ENCODE data around the gene VPREB3.

The VPREB3 gene

DNA sequence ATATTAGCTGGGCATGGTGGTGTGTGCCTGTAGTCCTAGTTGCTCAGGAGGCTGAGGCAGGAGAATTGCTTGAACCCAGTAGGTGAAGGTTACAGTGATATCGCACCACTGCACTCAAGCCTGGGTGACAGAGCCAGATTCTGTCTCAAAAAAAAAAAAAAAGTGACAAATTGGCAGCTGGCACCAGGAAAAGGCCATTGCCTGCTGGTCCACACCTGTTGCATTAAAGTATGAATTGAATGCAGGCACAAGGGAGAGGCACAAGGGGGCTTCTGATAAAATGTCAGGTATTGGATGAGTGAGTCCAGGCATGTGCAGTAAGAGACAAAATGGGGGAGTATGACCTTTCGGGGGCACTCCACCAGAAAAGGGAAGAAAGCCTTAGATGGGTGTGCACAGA, 31.5 kb downstream of the VPREB3 start:
- no peak for FAIRE-seq

DNA sequence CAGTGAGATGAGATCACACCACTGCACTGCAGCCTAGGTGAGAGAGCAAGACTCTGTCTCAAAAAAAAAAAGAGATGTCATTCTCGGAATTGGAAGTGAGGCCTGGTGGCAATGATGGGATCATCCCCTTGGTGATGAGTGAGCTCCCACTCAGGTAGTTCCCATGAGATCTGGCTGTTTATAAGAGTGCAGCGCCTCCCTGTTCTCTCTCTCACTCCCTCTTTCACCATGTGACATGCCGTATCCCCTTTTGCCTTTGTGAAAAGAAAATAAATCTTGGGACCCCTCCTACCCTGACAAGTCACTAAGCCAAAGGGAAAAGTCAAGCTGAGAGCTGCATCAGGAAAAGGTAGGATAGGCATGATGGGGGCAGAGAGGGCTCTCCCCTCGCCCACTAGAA, 32.1 kb downstream of the VPREB3 start:
- FAIRE-seq = no peak

DNA sequence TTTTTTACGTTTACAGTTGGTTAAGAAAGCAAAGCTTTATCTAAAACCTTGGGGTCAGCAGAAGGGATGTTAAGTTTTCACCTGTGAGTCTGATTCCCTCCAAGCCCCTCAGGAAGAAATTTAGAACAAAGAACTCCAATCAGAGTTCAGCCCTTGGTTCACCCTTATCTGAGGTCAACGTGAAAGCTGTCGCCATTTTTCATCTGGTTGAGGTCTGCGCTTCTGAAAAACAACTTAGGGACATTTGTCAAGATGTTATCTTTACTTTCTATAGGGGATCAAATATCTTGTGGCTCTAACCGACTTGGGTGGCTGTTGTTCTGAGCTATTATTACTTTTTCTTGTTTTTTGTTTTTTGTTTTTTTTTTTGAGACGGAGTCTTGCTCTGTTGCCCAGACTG, 33.4 kb downstream of the VPREB3 start:
- no peak for FAIRE-seq

DNA sequence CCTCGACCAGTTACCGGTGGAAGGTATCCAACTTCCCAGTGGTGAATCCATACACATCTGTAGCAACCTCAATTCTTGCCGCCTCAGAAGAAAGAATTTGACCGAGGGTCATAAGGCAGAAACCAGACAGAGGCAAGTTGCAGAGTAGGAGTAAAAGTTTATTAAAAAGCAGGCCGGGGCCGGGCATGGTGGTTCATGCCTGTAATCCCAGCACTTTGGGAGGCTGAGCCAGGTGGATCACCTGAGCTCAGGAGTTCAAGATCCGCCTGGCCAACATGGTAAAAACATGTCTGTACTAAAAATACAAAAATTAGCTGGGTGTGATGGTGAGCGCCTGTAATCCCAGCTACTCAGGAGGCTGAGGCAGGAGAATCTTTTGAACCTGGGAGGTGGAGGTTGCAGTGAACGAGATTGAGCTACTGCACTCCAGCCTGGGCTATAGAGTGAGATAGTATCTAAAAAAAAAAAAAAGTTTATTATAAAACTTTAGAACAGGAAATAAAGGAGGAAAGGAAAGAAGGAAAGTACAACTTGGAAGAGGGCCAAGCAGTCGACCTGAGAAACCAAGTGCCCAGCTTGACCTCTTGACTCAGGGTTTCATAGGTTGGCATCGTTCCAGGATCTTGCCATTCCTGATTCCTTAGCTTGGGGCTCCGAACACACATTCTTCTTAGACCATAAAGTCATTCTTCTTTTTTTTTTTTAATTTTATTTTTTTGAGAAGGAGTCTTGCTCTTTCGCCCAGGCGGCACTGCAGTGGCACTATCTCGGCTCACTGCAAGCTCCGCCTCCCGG, 35.7 kb downstream of the VPREB3 start:
- FAIRE-seq = no peak

DNA sequence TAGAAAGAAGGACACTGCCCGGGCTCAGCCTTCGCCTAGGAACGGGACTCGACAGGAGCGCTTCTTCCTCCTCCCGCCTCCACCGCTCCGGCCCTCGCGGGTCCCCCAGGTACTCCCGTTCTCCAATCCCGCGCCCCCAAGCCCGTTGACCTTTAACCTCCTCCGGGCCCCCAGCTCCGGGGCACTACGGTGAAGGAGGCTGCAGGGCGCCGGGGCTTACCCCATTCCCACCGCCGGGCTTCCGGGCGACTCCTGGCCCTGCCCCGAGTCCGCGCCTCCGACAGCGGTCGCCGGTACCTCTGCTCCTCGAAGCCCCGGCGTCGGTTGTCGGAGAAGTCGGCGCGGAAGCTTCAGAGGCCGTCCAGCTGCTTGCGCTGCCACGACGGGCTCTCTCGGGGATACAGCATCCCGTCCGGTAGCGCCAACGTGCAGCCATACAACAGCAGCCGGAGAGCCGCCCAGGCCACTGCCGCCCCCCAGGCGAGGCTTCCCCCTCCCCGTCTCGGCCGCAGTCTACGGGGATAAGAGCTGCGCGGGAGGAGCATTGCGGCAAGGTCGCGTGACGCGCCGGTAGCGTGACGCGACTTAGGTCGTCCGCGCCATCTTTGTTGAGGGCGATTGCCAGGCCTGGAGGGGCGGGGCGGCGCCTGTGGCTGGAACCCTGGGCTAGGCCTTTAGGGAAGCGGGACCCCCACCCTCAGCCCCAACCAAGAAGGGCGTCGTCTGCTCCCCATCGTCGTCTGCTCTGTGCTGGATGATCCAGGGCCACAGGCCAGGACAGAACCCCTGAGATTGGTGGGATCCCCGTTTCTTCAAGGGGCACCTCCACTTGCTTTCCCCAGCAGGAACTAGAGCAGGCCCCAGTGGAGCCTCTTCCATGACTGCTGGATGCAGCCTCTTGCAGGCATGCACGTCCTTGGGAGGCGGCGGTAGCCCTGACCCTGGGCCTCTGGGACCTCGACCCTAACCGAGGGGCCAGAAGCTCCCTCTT, 37.1 kb downstream of the VPREB3 start:
- no peak for FAIRE-seq

DNA sequence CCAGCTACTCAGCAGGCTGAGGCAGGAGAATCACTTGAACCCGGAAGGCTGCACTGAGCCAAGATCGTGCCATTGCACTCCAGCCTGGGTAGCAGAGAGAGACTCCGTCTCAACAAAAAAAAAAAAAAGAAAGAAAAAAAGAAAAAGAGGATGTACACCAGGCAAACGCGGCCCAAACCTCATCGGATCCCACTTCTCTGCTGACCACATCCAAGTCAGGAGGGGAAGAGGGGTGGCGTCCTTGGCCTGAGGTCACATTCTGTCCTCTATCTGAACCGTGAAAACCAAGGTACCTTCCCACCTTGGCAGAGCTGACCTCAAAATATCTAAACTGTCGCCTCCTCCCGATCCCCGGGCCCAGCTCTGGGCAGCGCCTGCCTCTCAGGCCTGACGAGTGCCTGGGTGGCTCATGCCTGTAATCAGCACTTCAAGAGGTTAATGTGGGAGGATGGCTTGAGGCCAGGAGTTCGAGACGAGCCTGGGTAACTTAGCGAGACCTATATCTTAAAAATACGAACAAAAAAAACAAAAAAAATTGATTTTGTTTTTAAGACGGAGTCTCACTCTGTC, 38.3 kb downstream of the VPREB3 start:
- FAIRE-seq = no peak

DNA sequence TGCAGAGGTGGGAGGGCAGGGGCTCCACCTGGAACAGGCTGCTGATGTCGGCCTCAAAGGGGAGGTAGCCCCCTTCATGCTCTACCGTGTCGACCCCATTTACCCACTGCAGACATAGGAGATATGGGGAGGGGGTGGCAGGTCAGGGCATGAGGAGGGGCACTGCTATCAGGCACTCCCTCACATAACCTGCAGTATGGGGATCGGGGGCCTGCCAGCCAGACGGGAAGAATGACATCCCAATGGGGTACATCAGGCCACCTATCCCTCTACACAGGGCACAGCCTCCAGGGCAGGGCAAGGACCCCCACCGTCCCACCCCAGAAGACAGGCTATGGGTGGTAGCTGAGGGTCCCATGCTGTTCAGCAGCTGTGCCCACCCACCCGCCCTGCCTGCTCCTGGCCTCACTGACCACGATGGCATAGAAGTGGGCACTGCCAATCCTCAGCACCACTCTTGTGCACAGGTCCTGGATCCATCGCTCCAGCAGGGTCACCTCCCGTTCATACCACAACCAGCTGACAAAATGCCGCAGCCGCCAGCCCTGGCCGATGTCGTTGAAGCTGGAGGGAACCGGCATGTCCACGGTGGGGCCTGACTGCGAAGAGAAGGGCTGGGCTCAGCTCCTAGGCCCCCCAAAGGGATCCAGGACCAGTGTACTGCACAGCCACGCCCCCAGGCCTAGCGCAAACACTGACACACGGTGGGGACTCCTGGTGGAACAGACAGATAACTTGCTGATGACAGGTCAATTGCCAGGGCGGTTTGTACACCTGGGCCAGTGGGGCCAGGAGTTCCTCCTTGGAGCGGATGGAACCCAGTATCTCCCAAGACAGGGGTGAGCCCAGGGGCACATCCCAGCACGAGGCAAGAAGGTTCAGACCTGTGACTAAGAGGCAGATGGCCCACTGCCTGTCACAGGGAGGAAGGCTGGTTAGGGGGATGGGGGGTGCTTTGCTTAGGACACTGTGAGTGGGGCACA, 39.3 kb downstream of the VPREB3 start:
- FAIRE-seq = no peak

DNA sequence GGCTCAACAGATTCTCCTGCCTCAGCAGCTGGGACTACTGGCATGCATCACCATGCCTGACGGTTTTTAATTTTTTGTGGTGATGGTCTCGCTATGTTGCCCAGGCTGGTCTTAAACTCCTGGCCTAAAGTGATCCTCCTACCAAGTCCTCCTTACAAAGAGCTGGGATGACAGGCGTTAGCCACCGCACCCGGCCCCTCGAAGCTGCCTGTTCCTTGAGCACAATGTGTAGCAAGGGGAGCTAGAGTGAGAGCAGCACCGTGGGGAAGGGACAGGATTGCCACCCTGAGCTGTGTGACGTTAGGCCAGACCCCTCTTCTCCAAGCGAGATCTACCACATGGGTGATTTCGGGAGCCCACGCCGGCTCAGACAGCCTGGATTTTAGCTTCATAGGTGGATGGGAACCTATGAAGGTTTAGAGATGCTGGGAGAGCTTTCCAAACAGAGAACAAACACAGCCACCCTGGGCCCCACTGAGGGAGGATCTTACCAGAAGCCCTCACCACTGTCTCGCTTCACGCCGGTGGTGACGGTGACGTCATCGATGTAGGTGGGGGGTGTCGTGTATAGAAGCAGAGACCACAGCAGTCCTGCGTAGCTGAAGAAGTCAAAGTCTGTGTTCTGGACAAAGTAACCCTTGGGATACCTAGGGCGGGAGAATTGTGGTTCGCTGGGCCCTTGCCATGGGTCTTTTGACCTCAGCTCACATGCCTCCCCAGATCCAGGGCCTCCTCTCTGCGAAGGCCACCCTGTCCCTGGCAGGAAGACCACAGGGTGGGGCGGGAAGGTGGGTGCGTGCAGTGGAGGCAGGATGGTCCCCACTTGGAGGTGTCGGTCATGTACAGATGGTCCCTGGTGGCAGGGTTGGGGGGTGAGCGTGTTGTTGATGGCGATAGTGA, 40.3 kb downstream of the VPREB3 start:
- FAIRE-seq = no peak

DNA sequence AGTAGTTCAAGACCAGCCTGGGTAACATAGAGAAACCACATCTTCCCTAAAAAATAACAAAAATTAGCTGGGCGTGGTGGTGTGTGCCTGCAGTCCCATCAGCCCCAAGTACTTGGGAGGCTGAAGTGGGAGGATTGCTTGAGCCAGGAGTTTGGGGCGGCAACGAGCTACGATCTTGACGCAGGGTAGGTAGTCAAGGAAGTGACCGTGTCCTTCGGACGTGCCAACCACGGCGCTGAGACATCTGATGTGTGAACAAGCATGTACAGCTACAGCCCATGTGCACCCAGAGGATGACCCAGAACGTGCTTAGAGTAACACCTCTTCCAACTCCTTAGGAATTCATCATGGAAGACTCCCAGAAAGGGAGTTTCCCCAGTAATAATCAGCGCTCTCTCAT, 42.0 kb downstream of the VPREB3 start:
- no peak for FAIRE-seq

DNA sequence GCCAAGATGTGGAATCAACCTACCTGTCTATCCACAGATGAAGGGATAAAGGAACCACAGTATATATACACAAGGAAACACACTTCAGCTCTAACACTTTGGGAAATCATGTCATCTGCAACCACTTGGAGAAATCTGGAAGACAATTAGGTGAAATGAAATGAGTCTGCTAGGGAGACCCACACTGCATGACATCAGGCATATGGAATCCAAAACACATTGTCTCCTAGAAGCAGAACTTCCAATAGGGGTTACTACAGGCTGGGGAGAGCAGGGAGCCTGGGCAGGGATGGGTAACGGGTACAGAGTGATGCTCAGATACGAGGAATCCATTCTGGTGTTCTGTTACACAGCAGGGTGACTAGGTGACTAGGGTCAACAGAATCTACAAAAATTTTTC, 45.1 kb downstream of the VPREB3 start:
- FAIRE-seq = no peak

DNA sequence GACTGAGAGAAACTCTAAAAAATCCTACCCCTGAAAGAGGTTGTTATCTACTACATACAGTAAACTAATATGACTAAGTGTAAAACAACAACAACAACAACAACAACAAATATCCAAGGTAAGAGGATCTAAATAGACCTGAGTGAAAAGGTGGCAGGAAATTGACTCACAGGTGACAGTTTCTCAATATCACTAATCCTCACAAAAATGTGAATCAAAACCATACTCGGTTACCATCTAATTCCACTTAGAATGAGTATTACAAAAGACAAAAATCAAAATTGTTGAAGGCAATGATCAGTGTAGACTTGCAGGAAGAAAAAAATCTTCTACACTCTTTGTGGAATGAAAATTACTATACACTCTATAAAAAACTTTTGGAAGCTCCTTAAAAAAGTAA, 46.0 kb downstream of the VPREB3 start:
- no peak for FAIRE-seq

DNA sequence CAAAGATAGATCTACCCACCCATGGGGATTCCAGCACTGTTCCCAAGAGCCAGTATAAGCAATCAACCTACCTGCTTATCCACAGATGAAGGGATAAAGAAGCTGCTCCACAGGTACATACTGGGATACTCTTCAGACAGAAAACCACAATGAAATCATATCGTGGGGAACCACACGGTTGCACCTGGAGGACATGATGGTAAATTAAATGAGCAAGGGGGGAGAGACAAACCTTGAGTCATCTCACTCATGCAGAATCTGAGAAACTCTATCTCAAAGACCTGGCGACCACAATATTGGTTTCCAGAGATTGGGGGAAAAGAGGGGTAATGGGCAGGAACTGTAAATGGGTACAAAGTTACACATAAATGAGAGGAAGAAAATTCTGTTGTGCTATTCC, 48.9 kb downstream of the VPREB3 start:
- no peak for FAIRE-seq

DNA sequence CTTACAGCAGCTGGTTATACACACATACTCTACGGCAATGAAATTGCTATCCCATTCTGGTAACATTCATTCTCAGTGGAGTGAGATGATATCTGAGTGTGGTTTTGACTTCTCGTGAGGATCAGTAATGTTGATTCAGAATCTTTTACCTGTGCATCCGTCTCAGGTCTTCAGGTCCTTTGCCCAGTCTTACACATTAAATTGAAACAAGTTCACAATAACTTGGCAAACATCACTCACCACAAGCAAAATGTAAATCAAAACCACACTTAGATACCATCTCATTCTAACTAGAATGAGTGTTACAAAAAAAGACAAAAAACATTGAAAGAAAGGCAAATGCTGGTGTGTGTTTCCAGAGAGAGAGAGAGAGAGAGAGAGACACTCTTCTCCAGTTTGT, 49.4 kb downstream of the VPREB3 start:
- FAIRE-seq = no peak

DNA sequence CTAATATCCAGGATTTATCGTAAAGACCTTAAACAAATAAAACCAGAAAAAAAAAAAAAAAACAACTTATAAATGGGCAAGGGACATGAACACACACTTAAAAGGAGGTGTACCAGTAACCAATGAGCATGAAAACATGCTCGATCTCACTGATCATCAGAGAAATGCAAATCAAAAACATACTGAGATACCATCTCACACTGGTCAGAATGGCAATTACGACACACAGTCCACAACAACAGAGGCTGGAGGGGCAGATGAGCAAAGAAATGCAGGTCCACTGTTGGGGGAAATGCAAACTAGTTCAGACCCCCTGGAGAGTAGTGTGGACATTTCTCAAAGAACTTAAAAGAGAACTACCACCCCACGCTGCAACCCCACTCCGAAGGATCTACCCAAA, 50.2 kb downstream of the VPREB3 start:
- FAIRE-seq = no peak

Measured in islet of Langerhans (tissue), 1 donor.